ENCODE results near the gene ATXN1. TPM values are rescaled to one million over a fixed set of nuclear protein-coding genes. Genes with fewer than 3 reads are reported as not detected.

ATXN1 gene
- total and polyA plus RNA-seq, 7 donors = 1.3 to 50.9 (median 21.6) TPM

- Histone ChIP-seq H3K4me3 (no peak overlapping the region), H3K27me3 (ENCODE audit: insufficient read depth in 3 of 3, low read length in 2 of 3) (no peaks in the 10 kb centered on the region), H3K4me1 (peaks cover 73% of the 10 kb centered on the region), H3K36me3 (ENCODE audit: insufficient read depth in 1 of 2, low read depth in 1 of 2) (no peaks in the 10 kb centered on the region), H3K27ac (peak overlapping the region; percentile 86), H3K9me3 (no peaks in the 10 kb centered on the region)
- TF ChIP-seq CTCF (IDR thresholded peaks at IDR 0.05) = no peak
- ATAC-seq = peak; percentile 65 to 87 (median 80)
- intact Hi-C loops (cut with DNase I) = no loop called here
- 53 to 70% (median 60%) methylated on average over 8 of the region's 8 CpGs for WGBS, 3 donors
- no peak for DNase-seq
Measured at GRCh38 chr6:16741112-16742016, 19.9 kb downstream of the ATXN1 start.

GRCh38 chr6:16740097-16740496 lies 21.2 kb downstream of the ATXN1 start:
- intact Hi-C loops (cut with DNase I) = no loop called here
- DNase-seq (no peak), ATAC-seq (no peak)
- H3K4me3 ChIP-seq = no peak overlapping the region
- no peaks in the 10 kb centered on the region for H3K9me3 ChIP-seq
- peaks cover 76% of the 10 kb centered on the region for H3K4me1 ChIP-seq
- TF ChIP-seq CTCF (IDR thresholded peaks at IDR 0.05) = no peak
- H3K27ac ChIP-seq = peak overlapping the region; percentile 86
- H3K27me3 ChIP-seq (ENCODE audit: insufficient read depth in 3 of 3, low read length in 2 of 3) = no peaks in the 10 kb centered on the region
- no peaks in the 10 kb centered on the region for H3K36me3 ChIP-seq (ENCODE audit: insufficient read depth in 1 of 2, low read depth in 1 of 2)

- peak overlapping the region; percentile 86 for H3K27ac ChIP-seq
- H3K9me3 ChIP-seq = no peaks in the 10 kb centered on the region
- H3K36me3 ChIP-seq (ENCODE audit: insufficient read depth in 1 of 2, low read depth in 1 of 2) = no peaks in the 10 kb centered on the region
- 29 to 51% (median 38%) methylated on average over 7 of the region's 7 CpGs for WGBS, 3 donors
- DNase-seq (peak in 1 of 2 donors; percentile 70), ATAC-seq (peak; percentile 74 to 90 (median 82))
- H3K4me3 ChIP-seq = no peak overlapping the region
- intact Hi-C loops (cut with DNase I) = no loop called here
- no peaks in the 10 kb centered on the region for H3K27me3 ChIP-seq (ENCODE audit: insufficient read depth in 3 of 3, low read length in 2 of 3)
- H3K4me1 ChIP-seq = peaks cover 73% of the 10 kb centered on the region
- no peak for TF ChIP-seq CTCF (IDR thresholded peaks at IDR 0.05)
Measured at GRCh38 chr6:16739329-16739801, 21.9 kb downstream of the ATXN1 start.

- H3K27ac ChIP-seq = peak overlapping the region; percentile 86
- intact Hi-C loops (cut with DNase I) = no loop called here
- no peaks in the 10 kb centered on the region for H3K36me3 ChIP-seq (ENCODE audit: insufficient read depth in 1 of 2, low read depth in 1 of 2)
- DNase-seq (no peak), ATAC-seq (no peak)
- no peaks in the 10 kb centered on the region for H3K9me3 ChIP-seq
- peaks cover 72% of the 10 kb centered on the region for H3K4me1 ChIP-seq
- TF ChIP-seq CTCF (IDR thresholded peaks at IDR 0.05) = no peak
- no peak overlapping the region for H3K4me3 ChIP-seq
- no peaks in the 10 kb centered on the region for H3K27me3 ChIP-seq (ENCODE audit: insufficient read depth in 3 of 3, low read length in 2 of 3)
- WGBS, 3 donors = 53 to 54% (median 54%) methylated on average over 5 of the region's 5 CpGs
Measured at GRCh38 chr6:16737925-16738324, 23.3 kb downstream of the ATXN1 start.

All from psoas muscle (tissue), 8 donors.